DMS153 treated with DMSO at 0.1 percent for 48 hours (cell line): Measurements from ENCODE around the gene PSMD14.

Experiments
- DNase-seq: peaks from one replicate; lab custom pipeline; 2025; ENCODE audit not compliant: unreplicated experiment; lab: John Stamatoyannopoulos, UW

The PSMD14 gene

GRCh38 chr2:161438598-161438997 lies 130.4 kb downstream of the PSMD14 start:
- DNase-seq, result no peak

- DNase-seq, result no peak
Observed at GRCh38 chr2:161445097-161445496, 136.9 kb downstream of the PSMD14 start.

GRCh38 chr2:161448431-161448830 lies 140.2 kb downstream of the PSMD14 start:
- DNase-seq, result no peak
